ENCODE results near the gene ATP11A.
"Not testable (repeated sequence)": the region's sequence is repeated elsewhere in the genome, so short reads cannot be mapped to it uniquely, and the experiment has no call there.

The ATP11A gene

GRCh38 chr13:112826565-112826964 is 136.7 kb downstream of the ATP11A start:
- no peak for DNase-seq

GRCh38 chr13:112828082-112828699 is 138.4 kb downstream of the ATP11A start:
- DNase-seq = no peak

DNA sequence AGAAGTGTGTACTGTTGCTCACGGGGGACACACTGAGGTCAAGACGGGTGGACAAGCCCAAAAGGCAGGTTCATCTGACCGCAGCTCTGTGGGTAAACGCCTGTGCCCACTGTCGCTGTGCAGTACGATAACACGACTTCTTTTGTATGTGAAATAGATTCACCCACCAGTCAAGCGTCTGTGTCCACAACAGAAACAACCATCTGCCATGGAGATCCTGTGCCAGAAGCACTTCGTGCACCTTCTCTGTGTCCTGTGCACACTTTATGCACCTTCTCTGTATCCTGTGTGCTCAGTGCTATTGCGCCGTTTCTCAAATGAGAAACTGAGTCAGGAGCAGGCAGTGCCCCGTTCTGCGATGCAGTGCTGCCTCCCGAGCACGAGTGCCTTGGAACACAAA is 138.9 kb downstream of the ATP11A start:
- no peak for DNase-seq

GRCh38 chr13:112831196-112831595 is 141.4 kb downstream of the ATP11A start:
- no peak for DNase-seq

GRCh38 chr13:112831801-112832200 is 142.0 kb downstream of the ATP11A start:
- no peak for DNase-seq

GRCh38 chr13:112832811-112833210 is 143.0 kb downstream of the ATP11A start:
- no peak for DNase-seq

- no peak for DNase-seq
Observed at GRCh38 chr13:112833551-112834257, 143.9 kb downstream of the ATP11A start.

DNA sequence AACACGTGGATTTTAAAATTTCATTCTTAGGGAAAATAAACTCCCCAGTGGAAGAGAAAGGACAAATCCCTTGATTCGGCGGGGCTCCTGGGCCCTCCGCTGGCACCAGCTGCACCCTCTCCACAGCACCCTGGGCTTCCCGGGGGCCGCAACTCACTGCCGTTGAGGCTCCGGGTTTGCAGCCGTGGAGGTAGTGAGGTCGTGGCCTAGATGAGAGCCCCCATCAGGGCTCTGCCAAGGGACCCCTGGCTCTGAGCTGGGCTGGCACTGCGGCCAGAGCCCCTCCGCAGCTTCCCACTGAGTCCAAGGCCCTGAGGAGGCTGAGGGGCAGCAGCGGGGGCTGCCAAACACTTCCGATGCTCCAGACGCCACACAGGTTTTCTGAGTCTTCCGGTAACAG is 145.5 kb downstream of the ATP11A start:
- DNase-seq = no peak

DNA sequence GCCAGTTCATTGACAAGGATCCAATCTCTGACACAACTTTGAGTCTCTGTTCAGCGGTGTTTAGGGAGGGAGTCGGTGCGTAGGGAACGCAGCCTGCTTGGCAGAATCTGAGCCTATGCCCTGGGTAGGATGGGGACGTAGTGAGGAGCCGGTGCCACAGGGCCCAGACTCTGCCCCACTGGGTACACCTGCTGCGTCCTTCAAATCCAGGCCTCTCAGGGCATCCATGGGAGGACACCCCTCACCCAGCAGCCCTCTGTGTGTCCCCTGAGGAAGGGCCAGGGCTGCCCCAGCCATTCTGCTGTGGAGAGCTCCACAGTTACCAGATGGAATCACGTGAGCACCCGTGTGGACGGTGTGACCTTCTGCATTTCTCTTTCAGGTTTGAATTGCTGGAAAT is 146.0 kb downstream of the ATP11A start:
- DNase-seq = no peak

DNA sequence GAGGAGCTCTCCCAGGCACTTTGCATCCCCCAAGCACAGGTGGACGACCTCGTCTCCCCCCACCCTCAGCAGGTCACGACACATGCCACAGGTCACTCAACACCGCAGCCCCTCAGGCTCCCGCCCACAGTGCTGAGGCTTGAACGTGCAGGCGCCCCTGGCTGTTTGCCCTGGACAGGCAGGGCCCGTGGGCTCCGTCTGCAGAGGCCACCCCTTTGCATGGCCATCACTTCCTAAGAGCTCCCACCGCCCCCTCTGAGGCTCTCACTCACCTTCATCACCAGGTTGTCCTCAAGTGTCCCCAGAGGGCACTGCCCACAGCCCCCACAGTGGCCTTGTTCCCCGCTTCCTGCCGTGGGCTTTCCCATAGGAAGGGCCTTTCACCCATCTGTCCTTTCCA is 147.1 kb downstream of the ATP11A start:
- DNase-seq = no peak

DNA sequence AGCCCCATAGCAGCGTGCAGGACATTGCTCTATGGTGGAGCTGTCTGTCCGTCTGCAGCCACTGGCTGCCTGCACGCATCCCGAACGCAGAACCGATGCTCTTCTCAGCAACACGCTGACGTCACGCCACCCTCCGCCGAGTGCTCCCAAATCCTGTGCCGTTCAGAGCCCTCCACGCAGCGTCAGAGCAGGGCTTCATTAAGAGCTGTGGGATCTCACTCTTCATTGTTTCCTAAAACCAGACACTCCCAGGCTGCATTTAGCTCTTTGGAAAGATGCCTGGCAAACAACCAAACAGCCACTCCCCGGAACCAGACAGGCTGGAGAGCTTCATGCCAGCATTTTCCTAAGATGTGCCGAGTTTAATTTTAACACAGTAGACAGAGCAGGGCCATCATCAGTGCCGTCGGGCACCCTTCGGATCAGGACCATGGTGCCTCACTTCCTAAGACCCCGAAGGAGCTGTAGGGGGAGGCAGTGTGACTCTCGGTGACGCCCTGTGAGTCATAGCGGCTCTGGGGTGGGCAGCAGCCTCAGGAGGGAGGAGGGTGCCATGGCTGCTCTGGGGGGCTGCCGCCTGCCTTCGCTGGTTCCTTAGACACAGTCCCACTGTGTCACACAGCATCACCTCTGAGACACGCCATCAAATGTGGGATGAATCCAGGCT is 147.7 kb downstream of the ATP11A start:
- DNase-seq = no peak

- no peak for DNase-seq
Observed at GRCh38 chr13:112838038-112838841, 148.4 kb downstream of the ATP11A start.

DNA sequence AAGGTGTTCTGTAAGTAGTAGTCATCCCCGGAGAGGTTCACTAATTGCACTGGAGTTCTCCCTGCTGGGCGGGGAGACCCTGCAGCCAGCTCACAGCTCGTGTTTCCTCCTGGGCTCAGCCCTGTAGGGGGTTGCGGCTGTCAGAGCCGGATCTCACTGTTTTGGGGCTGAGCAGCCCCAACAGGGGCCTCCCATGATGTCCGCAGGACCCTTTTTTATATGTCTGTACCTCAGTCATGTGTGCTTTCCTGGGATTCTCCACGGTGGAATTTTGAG is 148.9 kb downstream of the ATP11A start:
- no peak for DNase-seq

DNA sequence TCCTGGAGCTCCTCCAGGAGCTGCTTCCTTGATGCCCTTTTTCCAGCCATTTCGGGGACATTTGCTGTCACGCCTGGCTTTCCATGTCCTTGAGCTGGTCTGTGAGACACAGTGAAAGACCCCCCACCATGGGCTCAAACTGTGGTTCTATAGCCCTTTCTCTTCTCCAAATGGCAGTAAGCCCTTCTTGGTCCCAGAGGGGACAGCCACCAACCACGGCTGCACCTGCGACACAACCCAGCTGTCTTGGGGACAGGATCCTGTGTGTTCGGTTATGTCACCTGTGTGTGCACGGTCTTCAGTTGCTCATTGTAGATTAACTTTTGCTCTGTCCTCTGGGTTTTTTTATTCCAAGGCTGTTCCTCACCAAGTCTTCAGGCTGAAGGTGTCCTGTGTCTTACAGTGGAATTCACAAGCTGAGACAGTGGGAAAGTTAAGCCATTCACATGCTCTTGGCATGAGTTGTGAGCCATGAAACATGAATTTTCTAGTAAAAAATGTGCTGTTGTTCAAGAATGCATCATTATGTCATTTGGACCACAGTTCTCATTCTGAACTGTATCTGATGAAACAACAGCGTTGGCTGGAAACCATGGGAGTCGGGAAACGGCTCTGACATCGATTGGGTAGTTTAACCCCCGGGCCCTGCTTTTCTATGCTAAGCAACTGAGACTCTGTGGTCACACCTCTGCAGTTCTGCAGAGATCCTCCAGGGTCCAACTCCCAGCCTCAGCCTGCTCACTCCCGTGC is 149.7 kb downstream of the ATP11A start:
- no peak for DNase-seq

- DNase-seq = no peak
Observed at GRCh38 chr13:112840472-112841302, 150.8 kb downstream of the ATP11A start.

DNA sequence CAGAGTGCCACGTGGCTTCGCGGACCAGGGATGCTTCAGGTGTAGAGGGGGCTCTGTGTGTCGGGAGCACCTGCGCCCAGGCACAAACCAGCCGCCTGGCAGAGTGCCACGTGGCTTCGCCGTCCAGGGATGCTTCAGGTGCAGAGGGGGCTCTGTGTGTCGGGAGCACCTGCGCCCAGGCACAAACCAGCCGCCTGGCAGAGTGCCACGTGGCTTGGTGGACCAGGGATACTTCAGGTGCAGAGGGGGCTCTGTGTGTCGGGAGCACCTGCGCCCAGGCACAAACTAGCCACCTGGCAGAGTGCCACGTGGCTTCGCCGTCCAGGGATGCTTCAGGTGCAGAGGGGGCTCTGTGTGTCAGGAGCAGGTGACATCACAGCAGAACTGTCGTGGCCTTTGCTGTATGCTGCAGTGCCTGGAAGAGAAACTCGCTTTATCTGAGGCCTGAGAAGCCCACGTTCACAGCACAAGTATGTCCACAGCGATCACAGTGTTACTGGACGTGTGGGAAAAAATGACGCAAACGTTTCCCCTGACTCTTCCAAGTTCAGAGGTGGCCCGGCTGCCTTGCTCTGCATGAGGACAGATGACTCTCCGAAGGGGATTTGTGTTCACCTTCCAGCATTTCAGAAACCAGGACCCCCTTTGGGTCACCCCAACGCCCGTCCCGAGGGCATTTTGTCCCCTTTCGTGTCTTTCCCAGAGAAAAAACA is 151.6 kb downstream of the ATP11A start:
- DNase-seq = not testable (repeated sequence)

GRCh38 chr13:112842343-112842856 is 152.6 kb downstream of the ATP11A start:
- DNase-seq = no peak

DNA sequence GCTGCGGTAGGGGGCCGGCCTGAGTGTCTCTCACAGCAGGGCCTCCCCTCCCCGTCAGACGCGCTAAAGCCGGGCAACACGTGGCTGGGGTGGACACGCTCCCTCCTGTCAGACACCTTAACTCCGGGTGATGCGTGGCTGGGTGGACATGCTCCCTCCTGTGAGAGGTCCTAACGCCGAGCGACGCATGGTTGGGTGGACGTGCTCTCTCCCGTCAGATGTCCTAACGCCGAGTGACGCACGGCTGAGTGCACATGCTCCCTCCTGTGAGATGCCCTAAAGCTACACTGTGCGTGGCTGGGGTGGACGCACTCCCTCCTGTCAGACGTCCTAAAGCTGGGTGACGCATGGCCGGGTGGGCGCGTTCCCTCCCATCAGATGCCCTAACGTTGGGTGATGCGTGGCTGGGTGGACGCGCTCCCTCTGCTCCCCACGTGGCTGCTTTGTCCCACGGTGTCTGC is 153.1 kb downstream of the ATP11A start:
- DNase-seq = no peak

- DNase-seq = no peak
Observed at GRCh38 chr13:112843392-112844111, 153.7 kb downstream of the ATP11A start.

DNA sequence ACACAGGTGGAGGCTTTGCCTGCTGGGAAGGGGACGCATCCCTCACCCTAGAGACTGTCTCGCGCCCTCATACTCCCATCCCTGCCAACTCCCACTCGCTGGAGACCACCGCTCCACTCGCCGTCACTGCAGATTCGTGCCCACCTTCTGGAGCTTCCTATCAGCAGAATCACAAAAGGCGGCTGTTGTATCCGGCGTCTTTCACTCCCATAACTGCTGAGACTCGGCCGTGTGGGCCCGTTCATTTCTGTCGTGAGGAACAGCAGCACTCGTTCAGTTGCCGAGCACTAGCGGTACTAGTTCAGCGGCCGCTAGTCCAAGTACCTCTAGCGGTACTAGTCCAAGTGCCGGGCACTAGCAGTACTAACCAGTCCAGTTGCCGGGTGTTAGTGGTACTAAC is 154.6 kb downstream of the ATP11A start:
- DNase-seq = no peak
